Stomach (tissue), 9 donors: ENCODE results near the gene DGCR2. TPM values are rescaled to one million over a fixed set of nuclear protein-coding genes. Genes with fewer than 3 reads are reported as not detected.
"Not testable (repeated sequence)": the region's sequence is repeated elsewhere in the genome, so short reads cannot be mapped to it uniquely, and the experiment has no call there.

ENCODE experiments used
- DNase-seq, 2 donors: peaks; one replicate each; pipeline versions ENCODE4 v3.0.0 to v3.0.0-alpha.2; 2013 to 2019
- H3K27ac ChIP-seq, 5 donors: fragments of 200-600 bp in 4 of 5; sonication (generic) in 4 of 5; one replicate each; pipeline ENCODE4 v1.5.1; 2013 to 2019; ENCODE audit warnings: mild to moderate bottlenecking in 1 of 5, moderate library complexity in 1 of 5
- H3K27me3 ChIP-seq, 3 donors: fragments of 200-600 bp; sonication (generic); one replicate each; pipeline ENCODE4 v1.5.1; 2017 to 2019; ENCODE audit warnings: mixed run types in 1 of 3
- H3K36me3 ChIP-seq, 4 donors: fragments of 200-600 bp; sonication (generic); 1 replicate in 3 of 4; 2 replicates in 1 of 4; pipeline ENCODE4 v1.5.1; 2016 to 2019
- H3K4me1 ChIP-seq, 4 donors: fragments of 200-600 bp; sonication (generic); one replicate each; pipeline ENCODE4 v1.5.1; 2016 to 2019
- H3K4me3 ChIP-seq, 4 donors: fragments of 200-600 bp; sonication (generic) in 3 of 4; one replicate each; pipeline ENCODE4 v1.5.1; 2016 to 2019; ENCODE audit warnings: mild to moderate bottlenecking in 1 of 4
- H3K9me3 ChIP-seq, 4 donors: fragments of 200-600 bp; sonication (generic); one replicate each; pipeline ENCODE4 v1.5.1; 2016 to 2019
- CTCF ChIP-seq, 7 experiments: fragments of 450-650 bp in 4 of 7; fragments of 200-600 bp in 3 of 7; sonication (generic) in 3 of 7; IDR thresholded peaks; one replicate each; pipeline ENCODE4 v1.5.1; 2016 to 2019; ENCODE audit warnings: antibody characterized with exemption in 7 of 7, control low read depth in 2 of 7, mild to moderate bottlenecking in 1 of 7
- EP300 ChIP-seq: sonication (generic); formaldehyde crosslinking; IDR thresholded peaks from one replicate; pipeline ENCODE4 v1.6.1; 2017; ENCODE audit warnings: antibody characterized with exemption
- POLR2A ChIP-seq, 4 donors: fragments of 450-650 bp; IDR thresholded peaks; one replicate each; pipeline ENCODE4 v1.6.1; 2016; ENCODE audit warnings: antibody characterized with exemption in 4 of 4, control low read depth in 2 of 4, mild to moderate bottlenecking in 1 of 4, moderate library complexity in 1 of 4
- POLR2AphosphoS5 ChIP-seq, 3 donors: sonication (generic); formaldehyde crosslinking; IDR thresholded peaks; one replicate each; pipeline ENCODE4 v1.6.1; 2016; ENCODE audit warnings: antibody characterized with exemption in 3 of 3
- WGBS, 5 donors: extraction: QIAGEN DNeasy Blood & Tissue Kit in 3 of 5; methylation state at CpG; one replicate each; pipeline versions ENCODE4 v1.1.5 to v1.1.7; 2013 to 2018; 5-methylcytosine and 5-hydroxymethylcytosine counted together
- intact Hi-C: fragments of 100-400 bp; cut with DNase I; formaldehyde crosslinking; loops from one replicate; pipeline ENCODE4 v1.15.1; 2023; ENCODE audit warnings: low total_unique reads
- polyA plus RNA-seq, 3 donors: library from polyadenylated mRNA; stranded (reverse); fragments of 200-250 nt; gene quantifications; one replicate each; pipeline ENCODE4 v1.2.3, GENCODE V29; 2013
- total RNA-seq, 5 donors: library from RNA; depleted of rRNA; stranded (reverse); fragments of >200 nt; gene quantifications; one replicate each; pipeline versions ENCODE4 v1.1.0 to v1.2.3, GENCODE V29; 2014 to 2016
- donor health status: healthy with polysubstance abuse.
- donor health status: Bipolar disorder and iron deficiency.
- donor health status: healthy.

The DGCR2 gene
- total and polyA plus RNA-seq, 8 donors, result 5.0 to 75.3 (median 35.6) TPM

- intact Hi-C loops, result no loop called here
- peaks cover 55 to 100% (median 99%) of the 10 kb centered on the region in 4 donors for H3K36me3 ChIP-seq
Measured at GRCh38 chr22:19056951-19057401, 65.2 kb downstream of the DGCR2 start.

GRCh38 chr22:19055801-19056200 is 66.4 kb downstream of the DGCR2 start:
- 94 to 97% (median 95%) methylated on average over 9 to 17 of the region's 17 CpGs for WGBS, 5 donors
- Histone ChIP-seq H3K9me3 (no peaks in the 10 kb centered on the region), H3K4me1 (peaks cover 0 to 31% (median 28%) of the 10 kb centered on the region in 4 donors), H3K36me3 (peaks cover 51 to 99% (median 96%) of the 10 kb centered on the region in 4 donors), H3K4me3 (no peak overlapping the region), H3K27me3 (no peaks in the 10 kb centered on the region), H3K27ac (no peak overlapping the region)
- intact Hi-C loops, result no loop called here
- TF ChIP-seq CTCF (IDR thresholded peaks at IDR 0.05), result no peak
- TF ChIP-seq POLR2A (IDR thresholded peaks at IDR 0.05), result no peak
- TF ChIP-seq EP300, result no peak
- TF ChIP-seq POLR2AphosphoS5 (IDR thresholded peaks at IDR 0.05), result no peak
- DNase-seq, result peak in 1 of 2 donors; percentile 20

More at GRCh38 chr22:19056951-19057401, 65.2 kb downstream of the DGCR2 start:
- no peak overlapping the region for H3K27ac ChIP-seq
- H3K9me3 ChIP-seq, result no peaks in the 10 kb centered on the region
- no peaks in the 10 kb centered on the region for H3K27me3 ChIP-seq
- no peak overlapping the region for H3K4me3 ChIP-seq
- TF ChIP-seq POLR2A (IDR thresholded peaks at IDR 0.05) (no peak), EP300 (no peak), CTCF (IDR thresholded peaks at IDR 0.05) (no peak), POLR2AphosphoS5 (IDR thresholded peaks at IDR 0.05) (no peak)
- DNase-seq, result peak in 1 of 2 donors; percentile 20
- H3K4me1 ChIP-seq, result peaks cover 0 to 34% (median 31%) of the 10 kb centered on the region in 4 donors
- WGBS, 5 donors, result 90 to 96% (median 93%) methylated on average over 11 to 13 of the region's 13 CpGs

DNA sequence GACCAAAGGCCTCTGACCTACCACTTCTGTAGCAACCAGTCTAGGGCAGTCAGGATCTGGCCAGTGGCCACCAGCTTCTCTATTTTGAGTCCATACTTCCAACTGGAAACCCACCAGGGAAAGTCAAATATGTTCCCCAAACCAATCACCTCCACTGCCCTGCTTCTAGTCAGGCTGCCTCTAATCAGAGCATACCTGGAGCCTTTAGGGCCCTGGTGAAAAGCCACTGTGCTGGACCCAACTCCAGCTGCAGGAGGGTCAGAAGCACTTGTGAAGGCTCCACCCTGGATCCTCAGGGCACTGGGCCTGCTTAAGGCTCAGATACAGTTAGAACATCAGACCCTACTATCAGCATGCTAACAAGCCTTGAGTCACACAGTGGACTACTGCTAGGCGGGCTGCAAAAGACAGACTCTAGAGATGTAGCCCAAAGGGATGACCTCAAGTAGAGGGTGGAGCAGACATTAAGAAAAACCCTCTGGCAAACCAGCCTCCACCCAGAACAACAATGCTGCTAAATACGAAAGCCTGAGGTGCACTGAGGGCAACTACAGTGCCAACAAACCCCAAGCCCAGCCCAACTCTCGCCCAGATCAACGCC is 69.2 kb downstream of the DGCR2 start:
- peaks cover 0 to 13% (median 3%) of the 10 kb centered on the region in 4 donors for H3K4me1 ChIP-seq
- TF ChIP-seq POLR2AphosphoS5 (IDR thresholded peaks at IDR 0.05) (no peak), CTCF (IDR thresholded peaks at IDR 0.05) (no peak), EP300 (no peak), POLR2A (IDR thresholded peaks at IDR 0.05) (no peak)
- H3K27me3 ChIP-seq, result no peaks in the 10 kb centered on the region
- H3K4me3 ChIP-seq, result no peak overlapping the region
- H3K27ac ChIP-seq, result no peak overlapping the region
- no peaks in the 10 kb centered on the region for H3K9me3 ChIP-seq
- WGBS, 5 donors, result 92 to 95% (median 93%) methylated on average over 4 of the region's 4 CpGs
- H3K36me3 ChIP-seq, result peaks cover 47 to 99% (median 94%) of the 10 kb centered on the region in 4 donors
- no peak for DNase-seq
- intact Hi-C loops, result no loop called here

GRCh38 chr22:19051381-19052072 is 70.7 kb downstream of the DGCR2 start:
- no peak overlapping the region for H3K27ac ChIP-seq
- 71 to 79% (median 75%) methylated on average over 10 of the region's 10 CpGs for WGBS, 5 donors
- peaks cover 0 to 9% (median 0%) of the 10 kb centered on the region in 4 donors for H3K4me1 ChIP-seq
- intact Hi-C loops, result no loop called here
- no peaks in the 10 kb centered on the region for H3K27me3 ChIP-seq
- no peaks in the 10 kb centered on the region for H3K9me3 ChIP-seq
- peaks cover 57 to 99% (median 94%) of the 10 kb centered on the region in 4 donors for H3K36me3 ChIP-seq
- DNase-seq, result no peak
- H3K4me3 ChIP-seq, result no peak overlapping the region
- TF ChIP-seq POLR2A (IDR thresholded peaks at IDR 0.05) (no peak), EP300 (no peak), POLR2AphosphoS5 (IDR thresholded peaks at IDR 0.05) (no peak), CTCF (IDR thresholded peaks at IDR 0.05) (no peak)

DNA sequence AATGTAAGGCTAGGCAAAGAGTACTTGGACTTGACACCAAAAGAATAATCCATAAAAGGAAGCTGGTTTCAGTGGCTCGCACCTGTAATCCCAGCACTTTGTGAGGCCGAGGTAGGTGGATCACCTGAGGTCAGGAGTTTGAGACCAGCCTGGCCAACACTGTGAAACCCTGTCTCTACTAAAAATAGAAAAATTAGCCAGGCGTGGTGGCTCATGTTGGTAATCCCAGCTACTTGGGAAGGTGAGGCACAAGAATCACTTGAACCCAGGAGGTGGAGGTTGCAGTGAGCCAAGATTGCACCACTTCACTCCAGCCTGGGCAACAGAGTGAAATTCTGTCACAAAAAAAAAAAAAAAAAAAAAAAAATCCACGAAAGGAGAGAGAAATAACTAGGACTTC is 71.4 kb downstream of the DGCR2 start:
- DNase-seq, intact Hi-C loops, H3K27me3 ChIP-seq, H3K27ac ChIP-seq, H3K4me1 ChIP-seq, H3K9me3 ChIP-seq, H3K4me3 ChIP-seq: not testable (repeated sequence)
- H3K36me3 ChIP-seq, result peaks cover 55 to 99% (median 94%) of the 10 kb centered on the region in 4 donors
- 86 to 91% (median 90%) methylated on average over 4 of the region's 4 CpGs for WGBS, 5 donors
